ENCODE measurements around the gene CD22.
"Not testable (repeated sequence)": the region's sequence is repeated elsewhere in the genome, so short reads cannot be mapped to it uniquely, and the experiment has no call there.

The CD22 gene

GRCh38 chr19:35362261-35363000 is 33.4 kb downstream of the CD22 start:
- DNase-seq, result no peak

GRCh38 chr19:35363001-35363590 is 34.1 kb downstream of the CD22 start:
- DNase-seq, result no peak

- DNase-seq, result no peak
Observed at GRCh38 chr19:35363711-35364425, 34.9 kb downstream of the CD22 start.

GRCh38 chr19:35365303-35365702 is 36.3 kb downstream of the CD22 start:
- DNase-seq, result no peak

GRCh38 chr19:35368378-35368777 is 39.4 kb downstream of the CD22 start:
- no peak for DNase-seq

- DNase-seq, result no peak
Observed at GRCh38 chr19:35369522-35369921, 40.5 kb downstream of the CD22 start.

GRCh38 chr19:35370722-35371121 is 41.7 kb downstream of the CD22 start, which contains the start of gene GPR42:
GPR42 (plus strand) TSS chr19:35371068; CDS start chr19:35371360, 292 bp downstream.
- no peak for DNase-seq

- DNase-seq, result no peak
Observed at GRCh38 chr19:35373492-35373891, 44.5 kb downstream of the CD22 start.

GRCh38 chr19:35374031-35374430 is 45.0 kb downstream of the CD22 start:
- not testable (repeated sequence) for DNase-seq

GRCh38 chr19:35375505-35376307 is 46.7 kb downstream of the CD22 start:
- no peak for DNase-seq

GRCh38 chr19:35377656-35378055 is 48.7 kb downstream of the CD22 start:
- DNase-seq, result no peak

- DNase-seq, result no peak
Observed at GRCh38 chr19:35378356-35378755, 49.4 kb downstream of the CD22 start.

GRCh38 chr19:35379545-35379944 is 50.6 kb downstream of the CD22 start:
- not testable (repeated sequence) for DNase-seq

- DNase-seq, result no peak
Observed at GRCh38 chr19:35379992-35380391, 51.0 kb downstream of the CD22 start.

GRCh38 chr19:35380450-35381124 is 51.6 kb downstream of the CD22 start:
- no peak for DNase-seq

GRCh38 chr19:35381318-35381717 is 52.3 kb downstream of the CD22 start:
- DNase-seq, result no peak

- DNase-seq, result no peak
Observed at GRCh38 chr19:35381926-35382325, 52.9 kb downstream of the CD22 start.

GRCh38 chr19:35383536-35383935 is 54.5 kb downstream of the CD22 start:
- DNase-seq, result no peak

GRCh38 chr19:35388277-35389054 is 59.5 kb downstream of the CD22 start:
- no peak for DNase-seq

- DNase-seq, result no peak
Observed at GRCh38 chr19:35389192-35389861, 60.3 kb downstream of the CD22 start.

All from NCI-H1417 treated with DMSO at 0.1 percent for 48 hours (cell line).